ENCODE measurements around the gene MRPL48.

- no peak for TF ChIP-seq EZH2 (IDR thresholded peaks at IDR 0.05; ENCODE audit: borderline replicate concordance, insufficient read depth, low read depth, low read length, poor library complexity, severe bottlenecking)
- no peak for TF ChIP-seq CTCF (IDR thresholded peaks at IDR 0.05)
Observed at GRCh38 chr11:73755670-73756069, 32.0 kb upstream of the MRPL48 start.
